GM21619 (cell line): Measurements from ENCODE around the gene POLR2J3.
A peak's percentile ranks its signal among the peaks of the same experiment; 100 is the strongest.
"Not testable (repeated sequence)": the region's sequence is repeated elsewhere in the genome, so short reads cannot be mapped to it uniquely, and the experiment has no call there.

ENCODE experiments used
- ATAC-seq: cut with Tn5 transposase; IDR thresholded peaks from one replicate; pipeline ENCODE4 v1.9.1; 2021; ENCODE audit not compliant: unreplicated experiment

Gene POLR2J3

GRCh38 chr7:102572261-102573239 lies at the start of gene POLR2J3:
Gene POLR2J3 (minus strand): TSS chr7:102572583. CDS start chr7:102572521, 62 bp downstream.
- ATAC-seq: peak; percentile 90

GRCh38 chr7:102618122-102618521 lies 45.7 kb upstream of the POLR2J3 start:
- not testable (repeated sequence) for ATAC-seq

- ATAC-seq: peak; percentile 48
Measured at GRCh38 chr7:102616507-102617125, 44.2 kb upstream of the POLR2J3 start, which contains the start of gene RASA4. Gene RASA4 (minus strand): TSS chr7:102616756. CDS start chr7:102616689, 67 bp downstream.

- ATAC-seq: not testable (repeated sequence)
Measured at GRCh38 chr7:102615930-102616329, 43.5 kb upstream of the POLR2J3 start.

GRCh38 chr7:102614873-102615272 lies 42.5 kb upstream of the POLR2J3 start:
- ATAC-seq: not testable (repeated sequence)

GRCh38 chr7:102614346-102614697 lies 41.9 kb upstream of the POLR2J3 start:
- peak; percentile 22 for ATAC-seq

- ATAC-seq: peak; percentile 69
Measured at GRCh38 chr7:102613575-102614345, 41.4 kb upstream of the POLR2J3 start.

- ATAC-seq: not testable (repeated sequence)
Measured at GRCh38 chr7:102611675-102612325, 39.4 kb upstream of the POLR2J3 start.

GRCh38 chr7:102611013-102611674 lies 38.8 kb upstream of the POLR2J3 start:
- peak; percentile 27 for ATAC-seq

GRCh38 chr7:102610441-102610840 lies 38.1 kb upstream of the POLR2J3 start:
- ATAC-seq: not testable (repeated sequence)

GRCh38 chr7:102609734-102610133 lies 37.4 kb upstream of the POLR2J3 start:
- ATAC-seq: not testable (repeated sequence)

- not testable (repeated sequence) for ATAC-seq
Measured at GRCh38 chr7:102606848-102607247, 34.5 kb upstream of the POLR2J3 start.

GRCh38 chr7:102604431-102605145 lies 32.2 kb upstream of the POLR2J3 start:
- ATAC-seq: not testable (repeated sequence)

- not testable (repeated sequence) for ATAC-seq
Measured at GRCh38 chr7:102602317-102602716, 29.9 kb upstream of the POLR2J3 start.

- not testable (repeated sequence) for ATAC-seq
Measured at GRCh38 chr7:102599699-102600098, 27.3 kb upstream of the POLR2J3 start.

GRCh38 chr7:102596036-102596435 lies 23.7 kb upstream of the POLR2J3 start:
- ATAC-seq: not testable (repeated sequence)

- ATAC-seq: peak; percentile 61
Measured at GRCh38 chr7:102593637-102594334, 21.4 kb upstream of the POLR2J3 start.

- ATAC-seq: peak; percentile 73
Measured at GRCh38 chr7:102592477-102593019, 20.2 kb upstream of the POLR2J3 start.
